GM18507 (cell line): ENCODE measurements around the gene RPP30.
"Not testable (repeated sequence)": the region's sequence is repeated elsewhere in the genome, so short reads cannot be mapped to it uniquely, and the experiment has no call there.

Source experiments
- DNase-seq: peaks from one replicate; pipeline ENCODE4 v3.0.0; 2011; ENCODE audit warnings: low read depth; ENCODE audit not compliant: insufficient read length; ENCODE audit errors: extremely low spot score
- FAIRE-seq: peaks from 2 replicates; lab custom pipeline; 2011; peaks lifted over from hg19 to GRCh38; lab: Jason Lieb, UNC

Gene RPP30

GRCh38 chr10:90935581-90936275 is 64.0 kb downstream of the RPP30 start:
- DNase-seq (no peak), FAIRE-seq (no peak)

GRCh38 chr10:90936276-90936659 is 64.5 kb downstream of the RPP30 start:
- DNase-seq (no peak), FAIRE-seq (no peak)

GRCh38 chr10:90937645-90938258 is 66.0 kb downstream of the RPP30 start:
- FAIRE-seq (no peak), DNase-seq (no peak)

GRCh38 chr10:90939116-90939515 is 67.3 kb downstream of the RPP30 start:
- FAIRE-seq (no peak), DNase-seq (no peak)

- DNase-seq (no peak), FAIRE-seq (no peak)
Observed at GRCh38 chr10:90939648-90940047, 67.9 kb downstream of the RPP30 start.

- DNase-seq, FAIRE-seq: not testable (repeated sequence)
Observed at GRCh38 chr10:90942980-90943379, 71.2 kb downstream of the RPP30 start.

GRCh38 chr10:90944749-90945148 is 73.0 kb downstream of the RPP30 start:
- FAIRE-seq (no peak), DNase-seq (no peak)

GRCh38 chr10:90945491-90946070 is 73.8 kb downstream of the RPP30 start:
- no peak for DNase-seq
- no peak for FAIRE-seq

- DNase-seq: peak; percentile 7
- peak; percentile 56 for FAIRE-seq
Observed at GRCh38 chr10:90947030-90947960, 75.5 kb downstream of the RPP30 start.
